HG03139 (cell line): ENCODE data around the gene ABHD12.
"Not testable (repeated sequence)": the region's sequence is repeated elsewhere in the genome, so short reads cannot be mapped to it uniquely, and the experiment has no call there.

ENCODE experiments used
- ATAC-seq: cut with Tn5 transposase; IDR thresholded peaks from one replicate; pipeline ENCODE4 v1.9.1; 2021; ENCODE audit not compliant: unreplicated experiment

The ABHD12 gene

GRCh38 chr20:25269057-25269832 is 121.4 kb downstream of the ABHD12 start:
- no peak for ATAC-seq

GRCh38 chr20:25260770-25261437 is 129.7 kb downstream of the ABHD12 start:
- ATAC-seq, result not testable (repeated sequence)

- ATAC-seq, result no peak
Observed at GRCh38 chr20:25259788-25260254, 130.8 kb downstream of the ABHD12 start.

- no peak for ATAC-seq
Observed at GRCh38 chr20:25259358-25259757, 131.3 kb downstream of the ABHD12 start.

GRCh38 chr20:25258828-25259227 is 131.8 kb downstream of the ABHD12 start:
- no peak for ATAC-seq

GRCh38 chr20:25258476-25258805 is 132.2 kb downstream of the ABHD12 start:
- no peak for ATAC-seq

GRCh38 chr20:25257756-25258475 is 132.7 kb downstream of the ABHD12 start:
- ATAC-seq, result no peak

GRCh38 chr20:25257130-25257529 is 133.5 kb downstream of the ABHD12 start:
- ATAC-seq, result no peak

- no peak for ATAC-seq
Observed at GRCh38 chr20:25256226-25256859, 134.3 kb downstream of the ABHD12 start.

- ATAC-seq, result no peak
Observed at GRCh38 chr20:25254986-25255680, 135.5 kb downstream of the ABHD12 start.

GRCh38 chr20:25254571-25254970 is 136.1 kb downstream of the ABHD12 start:
- no peak for ATAC-seq

- ATAC-seq, result no peak
Observed at GRCh38 chr20:25253606-25254275, 136.9 kb downstream of the ABHD12 start.

GRCh38 chr20:25252686-25253421 is 137.8 kb downstream of the ABHD12 start:
- ATAC-seq, result no peak

GRCh38 chr20:25252230-25252651 is 138.4 kb downstream of the ABHD12 start:
- ATAC-seq, result no peak

GRCh38 chr20:25251558-25251957 is 139.1 kb downstream of the ABHD12 start:
- ATAC-seq, result no peak

GRCh38 chr20:25251019-25251418 is 139.6 kb downstream of the ABHD12 start:
- no peak for ATAC-seq

- ATAC-seq, result no peak
Observed at GRCh38 chr20:25250508-25250907, 140.1 kb downstream of the ABHD12 start.
